GM19438 (cell line): ENCODE measurements around the gene GPR160.
"Not testable (repeated sequence)": the region's sequence is repeated elsewhere in the genome, so short reads cannot be mapped to it uniquely, and the experiment has no call there.

Source experiments
- ATAC-seq: cut with Tn5 transposase; IDR thresholded peaks from one replicate; pipeline ENCODE4 v1.9.1; 2021; ENCODE audit warnings: low read depth; ENCODE audit not compliant: unreplicated experiment

Gene GPR160, protein sequence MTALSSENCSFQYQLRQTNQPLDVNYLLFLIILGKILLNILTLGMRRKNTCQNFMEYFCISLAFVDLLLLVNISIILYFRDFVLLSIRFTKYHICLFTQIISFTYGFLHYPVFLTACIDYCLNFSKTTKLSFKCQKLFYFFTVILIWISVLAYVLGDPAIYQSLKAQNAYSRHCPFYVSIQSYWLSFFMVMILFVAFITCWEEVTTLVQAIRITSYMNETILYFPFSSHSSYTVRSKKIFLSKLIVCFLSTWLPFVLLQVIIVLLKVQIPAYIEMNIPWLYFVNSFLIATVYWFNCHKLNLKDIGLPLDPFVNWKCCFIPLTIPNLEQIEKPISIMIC

DNA sequence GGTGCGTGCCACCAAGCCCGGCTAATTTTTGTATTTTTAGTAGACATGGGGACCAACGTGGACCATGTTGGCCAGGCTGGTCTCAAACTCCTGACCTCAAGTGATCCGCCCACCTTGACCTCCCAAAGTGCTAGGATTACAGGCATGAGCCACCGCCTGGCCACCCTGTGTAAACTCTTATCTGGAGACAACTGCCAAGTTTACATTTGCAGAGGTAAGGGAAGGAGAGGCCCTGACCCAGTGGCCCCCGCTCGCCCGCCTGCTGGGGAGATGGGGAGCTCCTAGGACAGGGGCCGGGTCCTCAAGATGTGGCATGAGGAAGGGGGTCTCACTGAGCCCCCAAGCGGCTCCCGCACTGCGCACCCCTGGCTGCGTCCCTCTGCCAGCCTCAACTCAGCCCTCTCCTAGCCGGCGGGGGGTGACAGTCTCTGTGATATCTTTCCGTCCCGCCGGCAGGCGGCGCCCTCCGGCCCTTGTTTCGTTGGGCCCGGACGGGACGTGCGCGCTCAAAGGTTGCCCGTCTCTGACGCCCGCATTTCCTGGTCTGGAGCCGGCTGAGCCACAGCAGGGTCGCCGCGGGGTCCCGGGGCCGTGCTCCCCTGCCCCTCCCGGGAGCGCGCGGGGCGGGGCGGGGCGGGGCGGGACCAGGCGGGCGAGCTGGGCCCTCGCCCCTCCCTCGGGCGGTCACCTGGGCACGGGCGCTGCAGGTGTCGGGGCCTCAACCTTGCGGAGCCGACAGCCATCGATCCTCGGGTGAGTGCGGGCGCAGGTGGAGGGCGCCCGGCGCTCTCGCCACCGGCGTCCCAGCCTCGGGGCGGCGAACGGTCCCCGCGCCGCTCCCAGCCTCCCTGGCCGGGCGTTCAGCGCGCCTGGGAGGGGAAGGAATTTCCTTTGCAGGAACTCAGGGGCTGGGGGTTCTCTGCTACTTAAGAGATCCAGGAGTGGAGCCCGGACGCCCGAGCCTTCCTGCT is at the start of gene GPR160:
GPR160 (plus strand) TSS at position 533 of the 971 bp plus-strand sequence. CDS start 45,978 bp downstream, outside the sequence.
- ATAC-seq: peak; percentile 77

DNA sequence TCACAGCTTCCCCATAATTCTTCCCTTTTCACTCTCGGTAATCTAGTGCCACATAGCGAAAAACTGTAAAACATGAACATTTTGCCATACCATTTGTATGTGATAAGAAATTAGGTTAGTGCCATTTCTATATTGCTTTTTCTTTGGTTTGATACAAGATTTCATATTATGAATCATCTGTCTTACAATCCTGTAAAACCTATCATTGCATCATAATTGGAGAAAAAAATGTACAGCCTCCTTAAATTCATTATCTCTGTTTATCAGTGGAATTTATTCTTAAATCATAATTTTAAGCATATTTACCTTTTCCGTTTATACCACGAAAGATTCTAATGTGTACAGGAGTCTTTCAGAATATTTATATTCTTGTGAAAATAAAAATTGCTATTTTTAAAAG is 47.4 kb upstream of the GPR160 start:
- ATAC-seq: no peak

DNA sequence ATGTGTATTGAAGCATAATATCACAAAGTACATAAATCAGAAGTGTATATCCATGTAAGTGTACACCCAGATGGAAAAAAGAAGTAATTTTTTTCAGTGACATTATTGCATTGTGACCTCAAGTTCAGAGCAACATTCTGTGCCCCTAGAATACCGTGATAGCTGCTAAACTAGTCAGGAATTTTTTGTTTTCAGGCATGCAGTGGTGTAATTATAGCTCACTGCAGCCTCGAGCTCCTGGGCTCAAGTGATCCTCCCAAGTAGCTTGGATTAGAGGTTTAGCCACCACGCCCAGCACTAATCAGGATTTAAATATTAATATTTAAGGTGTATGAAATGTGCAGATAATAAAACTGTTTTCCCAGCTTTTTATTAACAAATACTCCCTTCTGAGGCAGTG is 45.6 kb upstream of the GPR160 start:
- ATAC-seq: no peak

DNA sequence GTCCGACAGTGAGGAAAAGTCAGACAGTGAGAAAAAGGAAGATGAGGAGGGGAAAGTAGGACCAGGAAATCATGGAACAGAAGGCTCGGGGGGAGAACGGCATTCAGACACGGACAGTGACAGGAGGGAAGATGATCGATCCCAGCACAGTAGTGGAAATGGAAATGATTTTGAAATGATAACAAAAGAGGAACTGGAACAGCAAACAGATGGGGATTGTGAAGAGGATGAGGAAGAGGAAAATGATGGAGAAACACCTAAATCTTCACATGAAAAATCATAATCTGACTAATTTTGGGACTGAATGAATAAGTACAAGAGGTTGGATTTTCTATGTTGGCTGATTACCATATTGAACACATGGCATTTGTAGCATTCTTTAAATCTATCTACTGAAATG is 45.0 kb upstream of the GPR160 start:
- no peak for ATAC-seq

DNA sequence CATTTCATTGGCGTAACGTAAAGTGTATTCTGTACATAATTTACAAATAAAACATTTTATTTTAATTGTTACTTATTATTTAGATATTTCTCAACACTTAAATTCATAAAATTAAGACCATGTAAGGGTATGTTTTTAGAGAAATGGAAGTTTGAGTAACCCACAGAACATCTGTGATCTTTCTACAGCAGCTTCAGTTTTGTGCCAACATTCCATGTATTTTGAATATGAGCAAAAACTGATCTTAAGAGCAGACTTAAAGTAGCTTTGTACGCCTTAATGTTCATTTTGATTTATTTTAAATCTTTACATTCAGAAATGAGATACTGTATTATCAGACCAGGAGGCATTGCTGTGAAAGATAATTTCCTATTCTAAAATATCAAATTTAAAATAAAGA is 44.0 kb upstream of the GPR160 start:
- no peak for ATAC-seq

DNA sequence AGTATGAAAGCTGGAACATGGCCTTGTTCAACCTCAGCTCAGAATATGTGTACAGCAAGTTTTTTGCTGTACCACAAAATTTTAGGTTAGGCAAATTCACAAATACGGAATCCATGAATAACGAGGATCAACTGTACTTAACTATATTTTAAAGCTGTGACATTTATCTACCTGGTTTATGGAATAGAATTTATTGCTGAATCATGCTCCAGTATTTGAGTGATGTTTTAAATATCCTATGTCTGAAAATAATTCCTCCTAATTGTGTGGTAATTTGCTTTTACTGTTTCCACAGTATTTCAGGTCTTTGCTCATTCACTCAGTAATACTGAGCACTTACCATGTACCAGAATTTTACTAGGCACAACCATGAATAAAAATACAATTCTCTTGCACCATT is 41.7 kb upstream of the GPR160 start:
- no peak for ATAC-seq

DNA sequence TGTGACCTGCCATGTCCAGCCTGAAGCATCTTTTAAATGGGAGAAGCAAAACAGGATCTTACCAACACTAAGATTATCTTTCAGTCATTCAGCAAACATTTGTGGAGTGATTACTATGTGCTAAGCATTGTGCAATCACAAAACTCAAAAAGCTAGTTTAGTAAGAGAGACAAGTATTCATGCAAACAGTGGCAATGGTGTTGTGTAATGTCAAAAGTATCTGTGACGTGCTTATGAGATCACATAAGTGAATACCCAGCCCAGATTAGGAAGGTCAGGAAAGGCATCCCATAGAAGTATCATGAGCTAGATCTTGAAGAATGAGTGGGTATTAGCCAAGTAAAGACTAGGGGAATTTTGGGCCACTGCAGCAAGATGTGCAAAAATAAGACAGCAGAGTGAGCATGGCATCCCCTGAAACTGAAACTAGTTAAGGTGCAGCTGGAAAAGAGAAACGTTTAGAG is 39.1 kb upstream of the GPR160 start:
- peak; percentile 15 for ATAC-seq

DNA sequence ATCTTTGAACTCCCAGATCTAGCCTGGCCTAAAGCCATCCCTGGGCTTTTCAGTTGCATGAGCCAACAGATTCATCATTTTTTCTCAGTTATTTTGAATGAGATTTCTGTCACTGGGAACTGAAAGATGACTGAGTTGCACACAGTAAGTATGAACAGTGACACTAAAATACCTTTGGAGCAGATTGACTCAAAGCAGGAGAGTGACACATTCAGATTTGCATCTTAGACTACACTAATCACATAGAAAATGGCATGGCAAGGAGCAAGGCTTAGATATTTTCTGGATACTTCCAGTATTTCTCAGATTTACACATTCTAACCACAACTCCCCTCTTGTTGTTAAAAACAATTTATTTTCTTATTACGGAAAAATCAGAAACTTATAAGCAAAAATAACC is 38.4 kb upstream of the GPR160 start:
- ATAC-seq: peak; percentile 61

DNA sequence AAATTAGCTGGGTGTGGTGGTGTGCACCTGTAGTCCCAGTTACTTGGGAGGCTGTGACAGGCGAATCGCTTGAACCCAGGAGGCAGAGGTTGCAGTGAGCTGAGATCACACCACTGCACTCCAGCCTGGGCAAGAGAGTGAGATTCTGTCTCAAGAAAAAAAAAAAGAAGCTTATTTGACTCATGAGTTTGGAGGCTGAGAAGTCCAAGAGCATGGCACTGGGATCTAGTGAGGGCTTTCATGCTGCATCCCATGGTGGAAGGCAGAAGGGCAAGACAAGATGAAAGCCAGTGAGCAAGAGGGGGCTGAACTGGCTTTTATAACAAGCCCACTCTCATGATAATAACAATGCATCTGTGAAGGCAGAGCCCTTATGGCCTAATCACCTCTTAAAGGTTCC is 37.7 kb upstream of the GPR160 start:
- ATAC-seq: no peak

DNA sequence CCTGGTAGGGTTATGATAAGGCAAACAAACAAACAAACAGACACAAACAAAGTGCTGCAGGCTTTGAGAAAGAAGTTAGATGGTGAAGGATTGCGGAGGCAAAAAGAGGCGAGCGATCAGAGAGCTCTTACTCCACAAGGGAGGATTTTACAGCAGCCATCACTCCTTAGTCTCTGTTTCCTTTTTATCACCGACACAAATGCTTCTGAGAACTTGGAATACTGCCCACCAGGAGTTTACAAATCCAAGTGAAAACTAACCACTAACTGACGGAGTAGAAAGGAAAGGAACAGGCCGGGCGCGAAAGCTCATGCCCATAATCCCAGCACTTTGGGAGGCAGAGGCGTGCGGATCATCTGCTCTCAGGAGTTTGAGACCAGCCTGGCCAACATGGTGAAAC is 35.6 kb upstream of the GPR160 start:
- ATAC-seq: no peak

DNA sequence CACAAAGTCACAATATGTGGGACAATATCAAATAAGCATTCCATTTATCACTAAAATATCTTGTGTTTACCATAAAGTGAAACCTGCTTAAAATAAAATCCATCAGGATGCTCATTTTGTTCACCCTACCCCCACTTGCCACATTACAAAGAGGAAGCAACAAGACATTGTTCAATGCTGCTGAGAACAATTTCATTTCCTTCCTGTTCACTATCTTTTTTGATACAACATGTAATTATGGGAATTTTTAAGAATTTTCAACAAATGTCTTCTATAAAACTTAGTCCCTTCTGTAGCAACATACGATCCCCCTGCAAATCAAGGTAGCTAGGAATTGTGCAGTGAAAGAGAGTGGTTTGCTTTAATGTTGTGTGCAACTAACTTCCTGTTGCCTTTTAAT is 34.9 kb upstream of the GPR160 start:
- no peak for ATAC-seq

DNA sequence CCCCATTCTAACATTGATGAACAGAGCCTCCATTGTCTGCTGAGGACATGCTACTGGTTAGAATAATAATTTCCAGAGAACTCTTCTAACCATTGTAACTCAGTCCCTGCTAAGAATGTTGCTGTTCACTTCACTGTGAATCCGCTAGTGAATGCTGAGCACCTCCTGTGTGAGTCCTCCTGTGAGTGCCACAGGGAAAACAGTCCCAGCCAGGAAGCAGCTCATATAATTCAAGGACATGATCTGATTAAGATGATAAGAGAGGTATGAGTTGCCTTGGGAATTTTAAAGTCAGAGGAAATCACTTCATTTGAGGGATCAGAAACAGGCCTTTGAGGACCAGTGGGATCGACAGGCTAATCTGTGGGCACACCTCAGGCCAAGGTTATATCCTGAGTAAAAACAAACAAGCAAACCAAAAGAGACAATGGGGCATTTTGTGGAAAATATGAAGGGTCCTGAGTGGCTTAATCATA is 33.9 kb upstream of the GPR160 start:
- ATAC-seq: no peak

DNA sequence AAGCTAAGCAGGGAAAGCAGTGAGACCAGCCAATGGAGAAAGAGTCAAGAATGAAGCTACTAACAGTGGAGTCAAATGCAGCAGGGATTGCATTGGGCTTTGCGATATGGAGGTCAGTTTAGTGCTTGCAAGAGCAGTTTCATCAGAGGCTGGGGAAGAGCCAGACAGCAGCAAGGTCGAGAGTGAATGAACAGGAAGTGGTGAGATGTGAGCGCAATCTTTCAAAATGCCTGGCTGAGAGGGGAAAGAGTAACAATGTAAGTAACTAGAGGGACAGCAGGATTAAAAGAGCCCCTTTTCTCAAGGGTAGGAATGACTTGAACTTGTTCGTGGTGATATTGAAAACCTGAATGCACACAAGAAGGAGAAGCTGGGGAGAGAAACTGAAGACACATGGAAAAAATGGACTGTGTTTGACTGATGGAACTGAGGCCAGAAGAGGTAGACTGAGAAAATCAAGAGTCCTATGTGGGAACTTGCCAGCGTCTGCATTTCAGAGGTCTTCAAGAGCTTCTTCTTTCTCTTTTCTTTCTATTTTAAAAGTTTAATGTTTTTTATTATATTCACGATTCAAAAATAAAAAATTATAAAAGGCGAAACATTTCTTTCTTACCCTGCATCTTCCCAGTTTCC is 30.6 kb upstream of the GPR160 start:
- peak; percentile 92 for ATAC-seq

DNA sequence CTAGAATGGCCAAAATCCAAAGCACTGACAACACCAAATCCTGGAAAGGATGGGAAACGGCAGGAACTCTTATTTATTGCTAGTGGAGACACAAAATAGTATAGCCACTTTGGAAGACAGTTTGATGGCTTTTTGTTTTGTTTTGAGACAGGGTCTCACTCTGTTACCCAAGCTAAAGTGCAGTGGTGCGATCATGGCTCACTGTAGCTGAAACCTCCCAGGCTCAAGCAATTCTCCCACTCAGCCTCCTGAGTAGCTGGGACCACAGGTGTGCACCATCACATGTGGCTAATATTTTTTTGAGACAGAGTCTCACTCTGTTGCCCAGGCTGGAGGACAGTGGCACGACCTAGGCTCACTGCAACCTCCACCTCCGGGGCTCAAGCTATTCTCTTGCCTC is 27.3 kb upstream of the GPR160 start:
- no peak for ATAC-seq

DNA sequence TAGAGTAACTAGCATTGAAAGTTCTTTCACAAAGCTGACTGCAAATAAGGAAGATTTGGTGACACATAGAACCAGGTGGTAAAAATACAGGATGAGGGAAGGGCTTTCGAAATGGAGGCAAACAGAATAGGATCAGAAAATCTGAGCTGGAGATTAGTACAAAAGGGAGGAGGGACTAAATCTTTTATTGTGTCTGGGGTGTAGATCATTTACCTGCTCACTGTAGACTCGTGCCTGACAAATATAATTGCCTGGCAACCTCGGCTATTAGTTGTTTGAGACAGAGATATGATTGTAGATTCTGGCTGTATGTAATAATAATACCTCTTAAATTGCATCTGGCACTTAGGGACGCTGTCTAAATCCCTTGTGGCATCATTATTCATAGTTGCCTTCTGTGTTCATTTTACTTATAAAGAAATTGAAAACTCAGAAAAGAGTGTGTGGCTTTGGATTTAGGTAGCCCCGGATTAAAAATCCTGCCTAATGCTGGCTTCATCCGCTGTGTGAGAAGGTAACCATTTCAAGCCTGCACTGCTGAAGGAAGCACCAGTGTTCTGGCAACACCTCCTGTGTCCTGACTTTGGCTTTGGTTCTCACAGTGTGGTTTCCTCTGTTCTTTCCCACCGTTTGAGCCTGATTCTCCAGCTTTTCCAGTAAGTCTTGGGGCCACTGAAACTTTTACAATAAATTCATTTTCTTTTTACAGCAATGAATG is 25.0 kb upstream of the GPR160 start:
- no peak for ATAC-seq

DNA sequence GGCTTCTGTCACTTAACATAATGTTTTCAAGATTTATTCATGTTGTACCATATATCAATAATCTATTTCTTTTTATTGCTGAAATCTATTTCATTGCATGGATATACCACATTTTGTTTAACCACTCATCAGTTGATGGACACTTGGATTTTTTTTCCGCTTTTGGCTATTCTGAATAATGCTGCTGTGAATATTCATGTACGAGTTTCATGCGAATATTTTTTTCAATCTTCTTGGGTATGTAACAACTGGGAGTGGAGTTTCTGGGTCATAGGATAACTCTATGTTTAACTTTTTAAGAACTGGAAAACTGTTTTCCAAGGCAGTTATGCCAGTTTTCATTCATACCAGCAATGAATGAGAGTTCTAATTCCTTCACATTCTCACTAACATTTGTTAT is 21.7 kb upstream of the GPR160 start:
- no peak for ATAC-seq

DNA sequence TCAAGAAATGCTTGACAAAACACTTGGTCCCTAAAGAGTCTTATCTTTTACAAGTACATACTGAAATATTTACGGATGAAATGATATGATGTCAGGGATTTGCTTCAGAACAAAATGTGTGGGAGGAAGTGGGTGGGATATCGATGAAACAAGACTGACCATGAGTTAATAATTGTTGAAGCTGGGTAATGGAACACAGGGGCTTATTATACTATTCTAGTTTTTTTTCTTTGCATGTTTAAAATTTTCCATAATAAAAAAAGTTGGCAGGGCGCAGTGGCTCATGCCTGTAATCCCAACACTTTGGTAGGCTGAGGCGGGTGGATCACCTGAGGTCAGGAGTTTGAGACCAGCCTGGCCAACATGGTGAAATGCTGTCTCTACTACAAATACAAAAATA is 18.5 kb upstream of the GPR160 start:
- not testable (repeated sequence) for ATAC-seq

DNA sequence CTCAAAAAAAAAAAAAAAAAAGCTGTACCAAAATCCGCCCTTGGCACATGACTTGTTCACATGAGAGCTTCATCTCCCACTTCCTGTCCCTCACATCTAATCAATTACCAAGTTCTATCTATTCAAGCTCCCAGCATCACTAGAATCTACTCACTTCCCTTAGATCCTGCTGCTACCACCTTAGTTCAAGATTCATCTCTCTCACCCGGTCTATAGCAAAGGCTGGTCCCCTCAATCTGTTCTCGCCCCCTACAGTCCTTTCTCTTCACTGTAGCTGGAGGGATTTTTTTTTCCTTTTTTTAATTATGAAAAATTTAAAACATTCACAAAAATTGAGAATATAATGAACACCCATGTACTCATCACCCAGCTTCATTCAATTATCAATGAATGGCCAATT is 16.7 kb upstream of the GPR160 start:
- ATAC-seq: no peak

DNA sequence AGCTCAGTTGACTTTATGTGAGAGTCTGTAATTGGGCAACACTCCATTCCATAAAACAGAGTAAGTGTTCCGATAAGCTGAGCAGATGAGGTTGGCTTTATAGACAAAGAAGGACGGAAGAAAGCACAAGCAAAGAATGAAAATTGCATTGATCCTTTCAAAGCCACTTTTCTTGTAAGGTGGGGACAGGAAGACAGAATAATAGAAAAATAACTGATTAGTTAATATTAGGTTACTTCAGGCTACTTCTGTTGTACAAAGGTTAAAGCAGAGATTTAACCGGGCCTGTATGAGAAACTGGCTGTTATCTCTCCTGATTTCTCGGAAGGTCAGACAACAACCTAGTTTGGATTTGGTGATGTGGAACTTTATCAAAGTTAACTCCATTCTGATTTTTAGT is 15.5 kb upstream of the GPR160 start:
- no peak for ATAC-seq

DNA sequence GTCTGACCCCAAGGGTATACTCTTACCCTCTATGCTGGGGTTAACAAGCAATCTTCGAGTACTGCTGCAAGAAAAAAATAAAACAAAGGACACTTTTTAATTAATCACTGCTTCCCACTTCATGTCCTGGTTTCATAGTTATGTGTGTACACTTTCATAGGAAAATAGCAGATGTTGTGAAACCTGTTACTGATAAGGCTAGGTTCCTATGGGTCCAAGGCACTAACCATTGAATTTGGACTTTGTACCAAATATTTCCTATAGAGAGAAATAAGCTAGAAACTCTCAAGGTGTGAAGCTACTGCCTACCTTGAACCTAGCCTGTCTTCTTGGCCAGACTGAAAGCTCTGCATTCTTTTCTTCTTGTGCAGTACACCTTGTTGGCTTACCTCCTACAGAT is 14.6 kb upstream of the GPR160 start:
- ATAC-seq: no peak
